Stimulated activated CD8-positive, alpha-beta memory T cell treated with anti-CD3 and anti-CD28 coated beads, Interleukin-4, amount 100 ng/mL, for 48 hours (primary cell): ENCODE results near the gene C1QTNF12.

ENCODE experiments used
- DNase-seq: peaks from one replicate; pipeline ENCODE4 v3.0.0-alpha.2; 2020

Gene C1QTNF12

GRCh38 chr1:1210726-1211540, 35.6 kb downstream of the C1QTNF12 start:
- peak; percentile 24 for DNase-seq

GRCh38 chr1:1208713-1209433, 37.6 kb downstream of the C1QTNF12 start:
- DNase-seq: peak; percentile 73

GRCh38 chr1:1207571-1207892, 39.0 kb downstream of the C1QTNF12 start:
- DNase-seq: no peak

- peak; percentile 53 for DNase-seq
These were observed 39.5 kb downstream of the C1QTNF12 start for GRCh38 chr1:1206966-1207531.

GRCh38 chr1:1206376-1206965, 40.1 kb downstream of the C1QTNF12 start, which contains the start of gene TNFRSF18:
TNFRSF18 (minus strand) TSS chr1:1206592; CDS start chr1:1206571, 21 bp downstream.
- peak; percentile 72 for DNase-seq

GRCh38 chr1:1205769-1206375, 40.6 kb downstream of the C1QTNF12 start:
- no peak for DNase-seq

GRCh38 chr1:1204998-1205768, 41.3 kb downstream of the C1QTNF12 start:
- no peak for DNase-seq

GRCh38 chr1:1204425-1204920, 42.0 kb downstream of the C1QTNF12 start:
- no peak for DNase-seq

GRCh38 chr1:1203561-1204424, 42.7 kb downstream of the C1QTNF12 start:
- DNase-seq: no peak

GRCh38 chr1:1202831-1203560, 43.5 kb downstream of the C1QTNF12 start:
- no peak for DNase-seq

- DNase-seq: peak; percentile 91
These were observed 45.4 kb downstream of the C1QTNF12 start for GRCh38 chr1:1200876-1201810.

- no peak for DNase-seq
These were observed 46.3 kb downstream of the C1QTNF12 start for GRCh38 chr1:1199961-1200875.

- no peak for DNase-seq
These were observed 47.2 kb downstream of the C1QTNF12 start for GRCh38 chr1:1199141-1199960.

GRCh38 chr1:1198423-1199140, 47.9 kb downstream of the C1QTNF12 start:
- DNase-seq: no peak

GRCh38 chr1:1197551-1198422, 48.7 kb downstream of the C1QTNF12 start:
- DNase-seq: no peak

GRCh38 chr1:1197188-1197500, 49.4 kb downstream of the C1QTNF12 start:
- no peak for DNase-seq
